Mammary epithelial cell (primary cell): Measurements from ENCODE around the gene MAP3K2.

Experiments used
- CTCF ChIP-seq, 2 donors: IDR thresholded peaks in 1 of 2; conservative IDR thresholded peaks in 1 of 2; 2 replicates each; pipeline ENCODE4 v1.5.1; 2011 to 2012; ENCODE audit warnings: inconsistent platforms in 2 of 2, low read length in 2 of 2, mild to moderate bottlenecking in 2 of 2, control low read depth in 1 of 2, low read depth in 1 of 2; ENCODE audit not compliant: insufficient read depth in 1 of 2; ENCODE audit errors: extremely low read depth in 1 of 2
- EZH2 ChIP-seq: IDR thresholded peaks from 2 replicates; pipeline ENCODE4 v1.6.1; 2012; ENCODE audit warnings: low read length, inconsistent platforms, borderline replicate concordance

- no peak for TF ChIP-seq CTCF (conservative IDR thresholded peaks at IDR 0.05 in 1 of 2, IDR thresholded peaks at IDR 0.05 in 1 of 2; ENCODE audit: extremely low read depth in 1 of 2, insufficient read depth in 1 of 2, low read depth in 1 of 2, low read length in 2 of 2)
- TF ChIP-seq EZH2: no peak
Measured at GRCh38 chr2:127428057-127428814, 40.5 kb upstream of the MAP3K2 start.
